Measurements from ENCODE around the gene ANTXRL. TPM values are rescaled to one million over a fixed set of nuclear protein-coding genes. Genes with fewer than 3 reads are reported as not detected.

The ANTXRL gene
- total RNA-seq, 4 donors from 2014 or later: not detected

DNA sequence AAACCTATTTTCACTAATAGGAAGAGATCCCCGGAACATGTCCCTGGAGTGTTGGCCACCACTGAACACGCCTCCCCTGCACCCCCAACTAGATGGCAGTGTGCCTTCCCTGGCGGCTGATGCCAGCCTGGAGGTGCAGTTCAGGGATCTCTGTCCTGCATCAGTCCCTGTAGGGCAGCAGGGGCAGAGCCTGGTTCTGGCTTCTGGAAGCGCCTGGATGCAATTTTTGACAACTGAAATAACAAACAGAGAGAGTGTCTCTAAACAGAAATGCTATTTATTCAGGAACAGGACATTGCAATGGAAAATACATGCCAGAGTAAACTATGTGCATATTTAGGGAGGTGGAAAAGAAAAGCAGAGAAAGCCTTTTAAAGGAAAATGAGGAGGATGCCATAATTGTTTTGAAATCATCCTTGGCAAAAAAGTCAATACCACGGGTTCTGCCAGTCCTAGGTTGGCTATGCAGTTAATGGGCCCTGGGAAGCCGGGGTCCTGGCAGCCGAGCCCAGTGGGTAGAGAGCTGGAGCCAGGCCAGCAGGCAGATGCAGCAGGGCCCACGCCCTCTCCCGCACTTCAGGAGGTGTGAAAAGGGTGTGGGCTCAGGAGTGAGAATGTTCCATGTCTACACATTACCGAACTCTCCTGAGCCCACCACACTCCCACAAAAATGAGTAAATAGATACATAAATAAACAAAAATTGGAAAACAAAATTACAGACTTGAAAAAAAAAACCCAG is 18.5 kb downstream of the ANTXRL start:
- Histone ChIP-seq H3K9me3 (no peaks in the 10 kb centered on the region), H3K4me3 (no peak overlapping the region), H3K27me3 (no peaks in the 10 kb centered on the region), H3K27ac (no peak overlapping the region), H3K4me1 (peaks cover 0 to 11% (median 0%) of the 10 kb centered on the region in 4 donors), H3K36me3 (no peaks in the 10 kb centered on the region)
- WGBS, 2 donors: 59% methylated on average over 10 of the region's 10 CpGs
- TF ChIP-seq CTCF (IDR thresholded peaks at IDR 0.05) (no peak), EP300 (IDR thresholded peaks at IDR 0.05) (no peak), POLR2A (IDR thresholded peaks at IDR 0.05) (no peak)
- DNase-seq (ENCODE audit: low spot score in 2 of 2): no peak

GRCh38 chr10:46305986-46306385 is 19.2 kb downstream of the ANTXRL start:
- Histone ChIP-seq H3K4me3 (no peak overlapping the region), H3K36me3 (no peaks in the 10 kb centered on the region), H3K27ac (no peak overlapping the region), H3K9me3 (no peaks in the 10 kb centered on the region), H3K27me3 (no peaks in the 10 kb centered on the region), H3K4me1 (peaks cover 0 to 11% (median 0%) of the 10 kb centered on the region in 4 donors)
- WGBS, 2 donors: 92 to 96% methylated on average over 1 of the region's 1 CpG
- DNase-seq (ENCODE audit: low spot score in 2 of 2): no peak
- no peak for TF ChIP-seq CTCF (IDR thresholded peaks at IDR 0.05)
- TF ChIP-seq POLR2A (IDR thresholded peaks at IDR 0.05): no peak
- TF ChIP-seq EP300 (IDR thresholded peaks at IDR 0.05): no peak

DNA sequence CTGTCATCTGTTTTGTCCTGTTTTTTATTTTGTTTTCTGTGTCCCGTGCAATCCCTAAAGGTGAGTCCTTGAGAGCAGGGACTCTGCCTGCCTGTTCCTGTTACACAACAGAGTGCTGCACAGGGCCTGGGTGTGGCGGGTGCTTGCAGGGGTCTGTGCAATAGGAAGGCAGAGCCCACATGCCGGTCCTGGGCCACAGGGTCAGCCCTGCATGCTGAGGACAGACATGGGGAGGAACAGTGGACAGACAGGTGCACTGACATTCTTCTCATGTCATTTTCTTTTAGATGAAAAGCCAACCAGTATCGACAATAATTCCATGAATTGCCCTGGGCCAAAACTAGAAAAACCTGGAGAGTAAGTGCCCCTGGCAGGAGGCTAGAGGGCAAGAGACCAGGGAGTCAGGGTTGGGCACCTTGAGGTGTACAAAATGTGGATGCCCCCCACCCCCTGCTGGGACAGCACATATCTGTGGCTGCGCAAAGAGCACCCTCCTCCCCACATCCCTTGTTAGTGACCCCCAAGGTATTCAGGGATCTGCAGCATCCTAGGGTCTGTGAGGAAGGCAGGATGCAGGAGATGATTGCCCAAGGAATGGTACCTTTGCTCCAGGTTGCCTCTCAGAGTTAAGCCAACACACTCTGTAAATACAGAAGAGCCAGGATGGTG is 19.9 kb downstream of the ANTXRL start:
- 88 to 93% methylated on average over 5 of the region's 5 CpGs for WGBS, 2 donors

DNA sequence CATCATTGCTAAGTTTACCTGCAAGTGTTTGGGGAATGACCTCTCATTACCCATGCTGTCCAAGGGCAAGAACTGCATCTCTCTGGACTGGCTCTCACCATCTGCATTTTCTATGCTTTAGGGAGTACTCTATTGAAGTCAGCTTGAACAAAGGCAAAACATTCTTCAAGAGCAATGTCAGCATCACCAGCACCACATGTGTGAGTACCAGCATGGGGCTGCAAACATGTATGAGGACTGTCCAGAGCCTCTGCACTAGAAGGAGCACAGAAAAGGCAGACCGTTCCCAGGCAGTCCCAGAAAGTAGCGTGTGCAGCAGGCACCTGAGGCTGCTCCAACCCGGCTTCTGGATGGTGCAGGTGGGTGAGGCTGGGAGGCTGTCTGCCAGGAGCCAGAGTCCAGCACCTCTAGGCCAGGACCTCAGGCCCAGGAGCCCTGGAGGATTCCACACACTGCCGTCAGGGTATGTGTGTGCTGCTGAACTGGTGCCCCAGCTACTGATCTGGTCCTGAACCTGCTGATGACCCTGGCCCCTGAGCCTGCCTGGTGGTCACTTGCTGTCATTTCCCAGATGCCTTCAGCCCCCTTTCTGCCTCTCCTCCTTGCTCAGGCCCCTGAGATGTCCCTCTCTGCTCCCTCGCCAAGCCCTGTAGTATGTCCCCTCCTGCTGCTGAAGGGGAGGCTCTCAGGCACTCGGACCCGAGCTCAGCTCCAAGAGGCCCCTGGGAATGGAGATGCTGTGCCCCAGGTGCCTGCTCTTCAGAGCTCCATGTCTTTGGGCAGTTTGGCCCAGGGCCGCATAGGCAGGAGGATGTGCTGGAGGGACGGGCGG is 20.7 kb downstream of the ANTXRL start:
- WGBS, 2 donors: 95 to 97% methylated on average over 8 to 10 of the region's 10 CpGs
- H3K27me3 ChIP-seq: no peaks in the 10 kb centered on the region
- no peak overlapping the region for H3K27ac ChIP-seq
- no peak overlapping the region for H3K4me3 ChIP-seq
- no peak for DNase-seq (ENCODE audit: low spot score in 2 of 2)
- peaks cover 0 to 11% (median 0%) of the 10 kb centered on the region in 4 donors for H3K4me1 ChIP-seq
- no peak for TF ChIP-seq EP300 (IDR thresholded peaks at IDR 0.05)
- no peak for TF ChIP-seq POLR2A (IDR thresholded peaks at IDR 0.05)
- no peak for TF ChIP-seq CTCF (IDR thresholded peaks at IDR 0.05)
- no peaks in the 10 kb centered on the region for H3K36me3 ChIP-seq
- H3K9me3 ChIP-seq: no peaks in the 10 kb centered on the region

More for the DNA sequence above, 19.9 kb downstream of the ANTXRL start:
- Histone ChIP-seq H3K4me3 (no peak overlapping the region), H3K9me3 (no peaks in the 10 kb centered on the region), H3K27ac (no peak overlapping the region), H3K4me1 (peaks cover 0 to 11% (median 0%) of the 10 kb centered on the region in 4 donors), H3K36me3 (no peaks in the 10 kb centered on the region), H3K27me3 (no peaks in the 10 kb centered on the region)
- no peak for DNase-seq (ENCODE audit: low spot score in 2 of 2)
- TF ChIP-seq EP300 (IDR thresholded peaks at IDR 0.05): no peak

- Histone ChIP-seq H3K27me3 (no peaks in the 10 kb centered on the region), H3K27ac (no peak overlapping the region), H3K4me3 (no peak overlapping the region), H3K36me3 (no peaks in the 10 kb centered on the region), H3K4me1 (peaks cover 0 to 11% (median 0%) of the 10 kb centered on the region in 4 donors), H3K9me3 (no peaks in the 10 kb centered on the region)
- TF ChIP-seq EP300 (IDR thresholded peaks at IDR 0.05): no peak
- no peak for TF ChIP-seq CTCF (IDR thresholded peaks at IDR 0.05)
- no peak for TF ChIP-seq POLR2A (IDR thresholded peaks at IDR 0.05)
- 84 to 88% methylated on average over 4 of the region's 4 CpGs for WGBS, 2 donors
- no peak for DNase-seq (ENCODE audit: low spot score in 2 of 2)
Measured at GRCh38 chr10:46308113-46308415, 21.3 kb downstream of the ANTXRL start.

Measured in tibial nerve (tissue), 4 donors.